Panc1 (cell line): ENCODE results near the gene HOMER1. TPM values are rescaled to one million over a fixed set of nuclear protein-coding genes. Genes with fewer than 3 reads are reported as not detected.

Experiments
- ATAC-seq: fragments of 200-7000 bp; cut with Tn5 transposase; 2 replicates; pipeline ENCODE4 v1.9.1; 2020; ENCODE audit warnings: mild to moderate bottlenecking, moderate library complexity
- BruUV-seq: library from RNA; stranded (reverse); fragments of 400-500 nt; replicated peaks from 2 replicates; lab custom pipeline; 2021; lab: Mats Ljungman, UMichigan
- CTCF ChIA-PET: fragments of 300-600 bp; sonication (Branson Sonifier 250); formaldehyde crosslinking; loops from one replicate; lab custom pipeline; 2022; ENCODE audit warnings: antibody characterized with exemption; lab: Charles Lee
- POLR2A ChIA-PET: fragments of 300-600 bp; sonication (Branson Sonifier 250); formaldehyde crosslinking; loops from one replicate; lab custom pipeline; 2022; ENCODE audit warnings: antibody characterized with exemption; lab: Charles Lee
- DNase-seq: peaks from one replicate; pipeline ENCODE4 v3.0.0-alpha.2; 2010; ENCODE audit warnings: low read depth, low spot score
- H3K27ac ChIP-seq: 2 replicates; pipeline ENCODE4 v1.5.1; 2011; ENCODE audit warnings: mild to moderate bottlenecking, low read length, inconsistent platforms
- H3K27me3 ChIP-seq: fragments of 200-500 bp; sonication (Bioruptor generic); 2 replicates; pipeline ENCODE4 v1.6.0; 2014; ENCODE audit warnings: low read length, inconsistent platforms; ENCODE audit not compliant: control insufficient read depth, insufficient read depth
- H3K36me3 ChIP-seq: fragments of 200-500 bp; sonication (Bioruptor generic); 2 replicates; pipeline ENCODE4 v1.5.1; 2014; ENCODE audit warnings: inconsistent platforms, mild to moderate bottlenecking, low read length, moderate library complexity; ENCODE audit not compliant: control insufficient read depth, insufficient read depth
- H3K4me1 ChIP-seq: 2 replicates; pipeline ENCODE4 v1.5.1; 2011; ENCODE audit warnings: inconsistent platforms, mild to moderate bottlenecking, low read length, moderate library complexity; ENCODE audit not compliant: control insufficient read depth, insufficient read depth
- H3K4me3 ChIP-seq, 2 experiments: 2 replicates each; pipeline ENCODE4 v1.5.1; 2011 to 2012; ENCODE audit warnings: low read depth in 2 of 2, low read length in 2 of 2, mild to moderate bottlenecking in 2 of 2, inconsistent platforms in 1 of 2, moderate library complexity in 1 of 2
- H3K9me3 ChIP-seq: fragments of 200-500 bp; sonication (Bioruptor generic); 2 replicates; pipeline ENCODE4 v1.5.1; 2014; ENCODE audit warnings: low read depth, mild to moderate bottlenecking, inconsistent platforms, low read length, moderate library complexity; ENCODE audit not compliant: control insufficient read depth, insufficient read depth
- POLR2AphosphoS5 ChIP-seq: IDR thresholded peaks from 2 replicates; pipeline ENCODE4 v1.6.1; 2012; ENCODE audit warnings: mild to moderate bottlenecking, low read depth, low read length, moderate library complexity
- SIN3A ChIP-seq: IDR thresholded peaks from 2 replicates; pipeline ENCODE4 v1.6.1; 2012; ENCODE audit warnings: low read depth, mild to moderate bottlenecking, low read length, moderate library complexity, borderline replicate concordance; ENCODE audit not compliant: insufficient read depth
- TCF7L2 ChIP-seq: IDR thresholded peaks from 2 replicates; pipeline ENCODE4 v1.6.1; 2011; ENCODE audit warnings: mild to moderate bottlenecking, low read depth, low read length, inconsistent platforms
- in situ Hi-C: cut with HindIII; loops from 2 replicates; pipeline ENCODE4 v1.10.0; 2016; ENCODE audit warnings: low sequenced_read_pairs, low pct_unique_long_range_greater_than_20kb
- intact Hi-C: fragments of 100-400 bp; cut with micrococcal nuclease; formaldehyde crosslinking; loops from one replicate; pipeline ENCODE4 v1.10.0; 2022; ENCODE audit not compliant: unreplicated experiment
- total RNA-seq: library from RNA; stranded (reverse); gene quantifications from one replicate; pipeline ENCODE4 v1.2.1, GENCODE V29; 2021; ENCODE audit not compliant: unreplicated experiment
- TF ChIP-seq, protein P1 (sequence below), 2 experiments: IDR thresholded peaks; 2 replicates each; pipeline ENCODE4 v1.6.1; 2011 to 2012; ENCODE audit warnings: low read depth in 2 of 2, control low read depth in 1 of 2, low read length in 1 of 2, mild to moderate bottlenecking in 1 of 2, moderate library complexity in 1 of 2; ENCODE audit not compliant: insufficient read depth in 1 of 2
- TF ChIP-seq, protein P2 (sequence below): fragments of 450-650 bp; IDR thresholded peaks from 2 replicates; pipeline ENCODE4 v1.5.1; 2017; ENCODE audit warnings: mild to moderate bottlenecking

The HOMER1 gene
- total RNA-seq, 1 experiment from 2014 or later = 19.6 TPM

DNA sequence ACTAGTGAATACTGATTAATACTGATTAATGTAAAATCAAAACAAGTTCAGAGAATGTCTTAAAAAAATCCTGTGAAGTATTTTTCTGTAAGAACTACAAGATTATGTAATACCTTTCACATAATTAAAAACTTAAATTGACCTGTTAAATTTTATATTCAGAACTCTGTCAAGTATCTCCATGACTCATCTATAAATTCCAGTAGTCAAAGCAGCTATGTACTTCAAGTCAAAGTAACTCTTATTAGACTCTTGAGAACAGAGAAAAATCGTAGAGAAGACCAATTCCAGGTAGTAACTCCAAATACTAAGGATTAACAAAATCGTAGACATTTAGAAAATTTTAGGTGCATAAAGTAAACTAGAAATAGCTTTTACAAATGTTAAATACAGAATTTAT, 77.1 kb downstream of the HOMER1 start:
- in situ Hi-C loops (no loop called here), intact Hi-C loops (no loop called here)
- H3K9me3 ChIP-seq = no peaks in the 10 kb centered on the region
- TF ChIP-seq, protein P1, sequence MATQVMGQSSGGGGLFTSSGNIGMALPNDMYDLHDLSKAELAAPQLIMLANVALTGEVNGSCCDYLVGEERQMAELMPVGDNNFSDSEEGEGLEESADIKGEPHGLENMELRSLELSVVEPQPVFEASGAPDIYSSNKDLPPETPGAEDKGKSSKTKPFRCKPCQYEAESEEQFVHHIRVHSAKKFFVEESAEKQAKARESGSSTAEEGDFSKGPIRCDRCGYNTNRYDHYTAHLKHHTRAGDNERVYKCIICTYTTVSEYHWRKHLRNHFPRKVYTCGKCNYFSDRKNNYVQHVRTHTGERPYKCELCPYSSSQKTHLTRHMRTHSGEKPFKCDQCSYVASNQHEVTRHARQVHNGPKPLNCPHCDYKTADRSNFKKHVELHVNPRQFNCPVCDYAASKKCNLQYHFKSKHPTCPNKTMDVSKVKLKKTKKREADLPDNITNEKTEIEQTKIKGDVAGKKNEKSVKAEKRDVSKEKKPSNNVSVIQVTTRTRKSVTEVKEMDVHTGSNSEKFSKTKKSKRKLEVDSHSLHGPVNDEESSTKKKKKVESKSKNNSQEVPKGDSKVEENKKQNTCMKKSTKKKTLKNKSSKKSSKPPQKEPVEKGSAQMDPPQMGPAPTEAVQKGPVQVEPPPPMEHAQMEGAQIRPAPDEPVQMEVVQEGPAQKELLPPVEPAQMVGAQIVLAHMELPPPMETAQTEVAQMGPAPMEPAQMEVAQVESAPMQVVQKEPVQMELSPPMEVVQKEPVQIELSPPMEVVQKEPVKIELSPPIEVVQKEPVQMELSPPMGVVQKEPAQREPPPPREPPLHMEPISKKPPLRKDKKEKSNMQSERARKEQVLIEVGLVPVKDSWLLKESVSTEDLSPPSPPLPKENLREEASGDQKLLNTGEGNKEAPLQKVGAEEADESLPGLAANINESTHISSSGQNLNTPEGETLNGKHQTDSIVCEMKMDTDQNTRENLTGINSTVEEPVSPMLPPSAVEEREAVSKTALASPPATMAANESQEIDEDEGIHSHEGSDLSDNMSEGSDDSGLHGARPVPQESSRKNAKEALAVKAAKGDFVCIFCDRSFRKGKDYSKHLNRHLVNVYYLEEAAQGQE (IDR thresholded peaks at IDR 0.05; ENCODE audit: insufficient read depth in 1 of 2, low read depth in 2 of 2, low read length in 1 of 2) = no peak
- TF ChIP-seq, protein P2, sequence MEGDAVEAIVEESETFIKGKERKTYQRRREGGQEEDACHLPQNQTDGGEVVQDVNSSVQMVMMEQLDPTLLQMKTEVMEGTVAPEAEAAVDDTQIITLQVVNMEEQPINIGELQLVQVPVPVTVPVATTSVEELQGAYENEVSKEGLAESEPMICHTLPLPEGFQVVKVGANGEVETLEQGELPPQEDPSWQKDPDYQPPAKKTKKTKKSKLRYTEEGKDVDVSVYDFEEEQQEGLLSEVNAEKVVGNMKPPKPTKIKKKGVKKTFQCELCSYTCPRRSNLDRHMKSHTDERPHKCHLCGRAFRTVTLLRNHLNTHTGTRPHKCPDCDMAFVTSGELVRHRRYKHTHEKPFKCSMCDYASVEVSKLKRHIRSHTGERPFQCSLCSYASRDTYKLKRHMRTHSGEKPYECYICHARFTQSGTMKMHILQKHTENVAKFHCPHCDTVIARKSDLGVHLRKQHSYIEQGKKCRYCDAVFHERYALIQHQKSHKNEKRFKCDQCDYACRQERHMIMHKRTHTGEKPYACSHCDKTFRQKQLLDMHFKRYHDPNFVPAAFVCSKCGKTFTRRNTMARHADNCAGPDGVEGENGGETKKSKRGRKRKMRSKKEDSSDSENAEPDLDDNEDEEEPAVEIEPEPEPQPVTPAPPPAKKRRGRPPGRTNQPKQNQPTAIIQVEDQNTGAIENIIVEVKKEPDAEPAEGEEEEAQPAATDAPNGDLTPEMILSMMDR = no peak
- TF ChIP-seq SIN3A = no peak
- TF ChIP-seq TCF7L2 = no peak
- TF ChIP-seq POLR2AphosphoS5 = no peak
- DNase-seq (no peak), ATAC-seq (no peak)
- CTCF ChIA-PET = no interaction called here
- H3K27me3 ChIP-seq = no peaks in the 10 kb centered on the region
- POLR2A ChIA-PET = no interaction called here
- H3K27ac ChIP-seq = no peak overlapping the region
- no peaks in the 10 kb centered on the region for H3K4me1 ChIP-seq
- no peak overlapping the region for H3K4me3 ChIP-seq
- no TSS peak for BruUV-seq
- no peaks in the 10 kb centered on the region for H3K36me3 ChIP-seq

- Histone ChIP-seq H3K27ac (no peak overlapping the region), H3K36me3 (no peaks in the 10 kb centered on the region), H3K4me3 (no peak overlapping the region), H3K9me3 (no peaks in the 10 kb centered on the region), H3K4me1 (no peaks in the 10 kb centered on the region), H3K27me3 (no peaks in the 10 kb centered on the region)
- DNase-seq = no peak
- POLR2A ChIA-PET = no interaction called here
- TF ChIP-seq, protein P2 = no peak
- in situ Hi-C loops = no loop called here
- CTCF ChIA-PET = no interaction called here
- intact Hi-C loops = no loop called here
- ATAC-seq = no peak
- no TSS peak for BruUV-seq
Measured at GRCh38 chr5:79436224-79436623, 77.7 kb downstream of the HOMER1 start.

DNA sequence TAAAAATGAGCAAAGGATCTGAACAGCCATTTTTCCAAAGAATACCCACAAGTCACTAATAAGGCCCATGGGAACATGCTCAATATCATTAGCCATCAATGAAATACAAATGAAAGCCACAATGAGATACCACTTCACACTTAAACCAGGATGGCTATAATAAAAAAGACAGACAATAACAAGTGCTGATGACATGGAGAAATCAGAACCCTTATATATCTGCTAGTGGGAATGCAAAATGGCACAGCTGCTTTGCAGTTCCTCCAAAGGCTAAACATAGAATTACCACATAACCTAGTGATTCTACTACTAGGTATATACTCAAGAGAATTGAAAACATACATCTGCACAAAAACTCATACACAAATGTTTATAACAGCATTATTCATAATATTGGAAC, 83.7 kb downstream of the HOMER1 start:
- H3K9me3 ChIP-seq = no peaks in the 10 kb centered on the region
- in situ Hi-C loops (no loop called here), intact Hi-C loops (no loop called here)
- CTCF ChIA-PET = no interaction called here
- TF ChIP-seq, protein P2 = no peak
- no peak for TF ChIP-seq POLR2AphosphoS5
- TF ChIP-seq, protein P1 (IDR thresholded peaks at IDR 0.05; ENCODE audit: insufficient read depth in 1 of 2, low read depth in 2 of 2, low read length in 1 of 2) = no peak
- TF ChIP-seq TCF7L2 = no peak
- no peak for TF ChIP-seq SIN3A
- DNase-seq = no peak
- no peaks in the 10 kb centered on the region for H3K4me1 ChIP-seq
- H3K36me3 ChIP-seq = no peaks in the 10 kb centered on the region
- no TSS peak for BruUV-seq
- ATAC-seq = no peak
- H3K4me3 ChIP-seq = no peak overlapping the region
- no peak overlapping the region for H3K27ac ChIP-seq
- POLR2A ChIA-PET = no interaction called here
- no peaks in the 10 kb centered on the region for H3K27me3 ChIP-seq
